ENCODE results near the gene CBFB.

DNA sequence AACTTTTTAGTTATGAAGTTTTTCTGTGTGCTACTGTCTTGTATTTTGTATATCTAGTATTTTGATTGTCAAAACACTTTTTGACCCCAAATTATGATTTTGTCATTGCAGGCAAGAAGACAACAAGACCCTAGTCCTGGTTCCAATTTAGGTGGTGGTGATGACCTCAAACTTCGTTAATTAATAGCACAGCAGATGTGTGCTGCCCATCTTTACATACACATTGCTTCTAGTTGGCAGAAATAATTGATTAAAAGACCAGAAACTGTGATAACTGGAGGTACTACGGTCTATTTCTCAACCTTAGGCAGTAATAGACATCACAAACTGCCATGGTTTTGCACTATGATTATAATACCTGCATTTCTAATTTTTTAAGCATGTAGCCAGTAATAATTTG is 69.7 kb downstream of the CBFB start:
- TF ChIP-seq, protein P1, sequence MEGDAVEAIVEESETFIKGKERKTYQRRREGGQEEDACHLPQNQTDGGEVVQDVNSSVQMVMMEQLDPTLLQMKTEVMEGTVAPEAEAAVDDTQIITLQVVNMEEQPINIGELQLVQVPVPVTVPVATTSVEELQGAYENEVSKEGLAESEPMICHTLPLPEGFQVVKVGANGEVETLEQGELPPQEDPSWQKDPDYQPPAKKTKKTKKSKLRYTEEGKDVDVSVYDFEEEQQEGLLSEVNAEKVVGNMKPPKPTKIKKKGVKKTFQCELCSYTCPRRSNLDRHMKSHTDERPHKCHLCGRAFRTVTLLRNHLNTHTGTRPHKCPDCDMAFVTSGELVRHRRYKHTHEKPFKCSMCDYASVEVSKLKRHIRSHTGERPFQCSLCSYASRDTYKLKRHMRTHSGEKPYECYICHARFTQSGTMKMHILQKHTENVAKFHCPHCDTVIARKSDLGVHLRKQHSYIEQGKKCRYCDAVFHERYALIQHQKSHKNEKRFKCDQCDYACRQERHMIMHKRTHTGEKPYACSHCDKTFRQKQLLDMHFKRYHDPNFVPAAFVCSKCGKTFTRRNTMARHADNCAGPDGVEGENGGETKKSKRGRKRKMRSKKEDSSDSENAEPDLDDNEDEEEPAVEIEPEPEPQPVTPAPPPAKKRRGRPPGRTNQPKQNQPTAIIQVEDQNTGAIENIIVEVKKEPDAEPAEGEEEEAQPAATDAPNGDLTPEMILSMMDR (IDR thresholded peaks at IDR 0.05 in 4 of 5, conservative IDR thresholded peaks at IDR 0.05 in 1 of 5), result no peak
- TF ChIP-seq POLR2A (IDR thresholded peaks at IDR 0.05), result no peak
